HG02852 (cell line): ENCODE measurements around the gene TENT4A.
"Not testable (repeated sequence)": the region's sequence is repeated elsewhere in the genome, so short reads cannot be mapped to it uniquely, and the experiment has no call there.

Experiments used
- ATAC-seq: cut with Tn5 transposase; IDR thresholded peaks from one replicate; pipeline ENCODE4 v1.9.1; 2021; ENCODE audit warnings: mild to moderate bottlenecking, moderate library complexity; ENCODE audit not compliant: unreplicated experiment

The TENT4A gene

DNA sequence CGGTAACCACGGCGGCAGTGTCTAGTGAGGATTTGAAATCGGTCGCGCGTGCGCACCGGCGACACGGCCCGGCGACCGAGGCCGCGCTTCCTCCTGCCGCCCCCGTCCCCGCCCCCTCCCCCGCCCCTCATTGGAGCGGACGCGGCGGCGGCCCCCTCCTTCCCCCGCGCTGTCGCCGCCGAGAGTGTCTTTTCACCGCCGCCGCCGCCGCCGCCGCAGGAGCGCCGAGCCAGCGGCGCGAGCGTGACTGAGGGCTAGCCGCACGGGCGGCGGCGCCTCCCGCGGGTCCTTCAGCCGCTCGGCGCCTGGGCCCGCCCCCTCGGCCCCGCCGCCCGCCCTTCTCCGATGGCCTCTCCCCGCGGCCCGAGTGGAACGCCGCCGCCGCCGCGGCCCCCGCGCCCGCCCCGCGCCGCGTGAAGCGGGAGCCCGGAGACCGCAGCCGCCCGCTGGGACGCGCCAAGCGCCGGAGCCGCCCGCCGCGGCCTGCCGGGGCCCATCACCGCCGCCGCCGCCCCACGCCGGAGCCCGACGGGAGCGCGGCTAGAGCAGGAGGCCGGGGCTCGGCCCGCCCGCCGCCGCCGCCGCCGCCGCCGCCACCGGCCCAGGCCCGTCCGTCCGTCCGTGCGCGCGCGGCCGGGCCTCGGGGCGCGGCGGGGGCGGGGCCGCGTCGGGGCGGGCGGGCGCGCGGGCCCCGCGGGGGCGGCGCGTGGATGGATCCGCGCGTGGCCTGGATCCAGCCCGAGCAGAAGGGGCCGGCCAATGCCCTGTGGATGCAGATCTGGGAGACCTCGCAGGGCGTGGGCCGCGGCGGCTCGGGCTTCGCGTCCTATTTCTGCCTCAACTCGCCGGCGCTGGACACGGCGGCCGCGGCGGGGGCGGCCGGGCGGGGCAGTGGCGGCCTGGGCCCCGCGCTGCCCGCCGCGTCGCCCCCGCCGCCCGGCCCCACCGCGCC lies at the start of gene TENT4A:
Gene TENT4A (plus strand): TSS at position 159 of the 952 bp plus-strand sequence. CDS start 552 bp downstream, at position 711.
- peak; percentile 28 for ATAC-seq

DNA sequence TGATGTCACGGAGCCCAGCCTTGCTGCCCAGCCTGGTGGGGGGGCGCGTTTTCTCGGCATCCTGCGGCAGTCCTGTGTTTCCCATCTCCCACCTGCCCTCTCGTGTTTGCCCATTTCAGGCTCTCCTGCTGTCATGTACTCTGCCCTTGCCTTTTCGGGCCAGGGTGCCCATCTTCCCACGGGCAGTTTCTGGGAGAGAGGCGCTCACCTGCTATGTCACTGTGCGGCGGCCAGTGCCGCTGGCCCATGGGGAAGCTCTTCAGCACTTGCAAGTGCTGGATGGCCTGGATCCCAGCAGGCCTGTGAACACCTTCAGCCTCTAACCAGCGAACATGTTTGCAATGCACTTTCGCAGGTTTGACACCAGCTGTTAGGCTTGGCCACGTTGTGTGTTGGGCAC lies 46.5 kb upstream of the TENT4A start:
- no peak for ATAC-seq

- ATAC-seq = no peak
Observed at GRCh38 chr5:6667648-6668047, 45.6 kb upstream of the TENT4A start.

- ATAC-seq = not testable (repeated sequence)
Observed at GRCh38 chr5:6668717-6669116, 44.5 kb upstream of the TENT4A start.

- ATAC-seq = no peak
Observed at GRCh38 chr5:6673031-6673430, 40.2 kb upstream of the TENT4A start.

DNA sequence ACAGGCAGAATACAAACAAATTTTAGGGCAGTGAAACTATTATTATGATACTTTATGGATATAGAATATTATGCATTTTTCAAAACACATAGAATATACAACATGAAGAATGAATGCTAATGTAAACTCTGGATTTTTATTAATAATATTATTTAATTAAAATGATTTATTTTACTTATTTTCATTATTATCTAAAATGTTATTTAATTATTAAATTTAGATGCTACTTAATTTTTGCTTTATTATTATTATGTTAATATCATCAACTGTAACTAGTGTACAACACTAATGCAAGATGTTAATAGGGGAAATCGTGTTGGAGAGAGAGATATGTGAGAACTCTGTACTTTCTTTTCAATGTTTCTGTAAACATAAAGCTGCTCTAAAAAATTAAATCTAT lies 39.3 kb upstream of the TENT4A start:
- ATAC-seq = no peak

DNA sequence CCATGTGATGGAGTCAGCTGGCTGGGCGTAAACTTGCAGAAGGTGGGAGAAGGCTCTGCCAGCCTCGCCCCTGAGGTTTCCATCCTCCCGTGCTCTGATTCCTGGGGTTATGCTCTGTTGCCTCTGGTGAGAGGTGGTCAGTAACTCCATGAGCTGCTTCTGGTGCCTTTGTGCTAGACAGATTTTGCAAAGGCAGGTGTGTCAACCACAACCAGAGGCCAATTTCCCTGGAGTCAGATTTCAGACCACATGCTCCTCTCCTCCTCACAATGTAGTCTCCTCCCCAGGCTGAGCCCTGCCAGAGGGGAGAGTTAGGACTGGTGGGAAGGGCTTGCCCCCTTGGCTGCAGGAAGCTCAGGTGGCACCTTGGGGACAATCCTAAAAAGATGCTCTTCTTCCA lies 38.8 kb upstream of the TENT4A start:
- ATAC-seq = no peak

GRCh38 chr5:6674886-6675285 lies 38.3 kb upstream of the TENT4A start:
- no peak for ATAC-seq

DNA sequence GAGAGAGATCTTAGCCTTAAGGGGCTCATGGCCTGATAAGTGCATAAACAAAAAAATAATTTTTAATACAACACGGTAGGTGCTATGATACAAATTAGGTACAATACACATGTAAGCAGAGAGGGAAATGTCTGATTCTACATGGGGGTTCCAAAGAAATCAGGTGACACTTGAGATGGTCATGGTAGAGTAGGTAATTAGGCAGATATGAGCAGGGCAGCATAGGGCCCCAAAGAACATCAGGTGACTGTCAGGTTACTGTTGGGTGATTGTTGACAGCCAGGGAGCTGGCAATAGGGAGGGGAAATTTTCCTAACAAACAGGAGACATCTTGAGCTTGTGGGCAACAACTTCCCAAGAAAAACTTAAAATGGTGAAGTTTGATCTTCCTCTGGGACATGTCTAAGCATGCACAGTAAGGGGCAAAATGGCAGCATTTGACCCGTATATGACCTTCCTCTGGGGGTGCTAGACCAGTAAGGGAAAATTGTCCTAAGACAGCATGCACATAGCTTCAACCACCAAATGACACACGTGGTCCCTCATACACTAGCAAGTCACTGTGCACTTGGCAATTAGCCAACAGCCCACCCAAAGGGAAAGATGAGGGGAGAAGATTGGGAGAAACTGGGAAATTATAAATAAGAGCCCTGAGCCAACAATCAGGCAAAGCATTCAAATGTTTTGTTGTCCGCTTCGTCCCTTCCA lies 37.3 kb upstream of the TENT4A start:
- no peak for ATAC-seq

GRCh38 chr5:6676702-6677101 lies 36.5 kb upstream of the TENT4A start:
- ATAC-seq = no peak

GRCh38 chr5:6678385-6678784 lies 34.8 kb upstream of the TENT4A start:
- no peak for ATAC-seq

DNA sequence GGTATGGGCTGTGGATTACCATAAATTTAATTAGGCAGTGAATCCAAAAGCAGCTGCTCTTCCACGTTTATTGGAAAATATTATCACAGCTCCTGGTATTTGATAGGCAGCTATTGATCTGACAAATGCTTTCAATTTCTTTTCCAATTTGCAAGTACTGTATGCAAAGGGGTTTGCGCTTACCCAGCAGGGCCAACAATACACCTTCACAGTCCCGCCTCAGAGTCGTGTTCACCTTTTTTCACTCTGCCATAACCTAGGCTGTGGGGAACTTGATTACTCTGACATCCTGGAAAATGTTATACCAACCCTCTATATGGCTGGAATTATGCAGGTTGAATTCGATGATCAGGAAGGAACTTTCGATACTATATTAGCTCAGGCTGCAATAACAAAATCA lies 32.3 kb upstream of the TENT4A start:
- no peak for ATAC-seq

- no peak for ATAC-seq
Observed at GRCh38 chr5:6681682-6682081, 31.6 kb upstream of the TENT4A start.

DNA sequence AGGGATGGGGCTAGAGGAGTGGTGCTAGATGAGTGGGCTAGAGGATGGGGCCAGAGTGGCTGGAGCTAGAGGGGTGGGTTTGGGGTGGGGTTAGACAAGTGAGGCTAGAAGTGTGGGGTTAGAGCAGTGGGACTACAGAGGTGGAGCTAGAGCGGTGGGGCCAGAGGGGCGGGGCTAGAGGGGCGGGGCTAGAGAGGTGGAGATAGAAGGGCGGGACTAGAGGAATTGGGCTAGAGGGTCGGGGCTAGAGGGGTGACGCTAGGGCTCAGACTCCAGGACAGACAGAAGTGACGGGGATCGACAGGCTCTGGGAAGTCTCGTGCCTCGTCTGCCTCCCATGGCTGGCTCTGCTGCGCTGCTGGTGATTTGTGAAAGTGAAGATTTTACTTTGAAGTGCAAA lies 31.0 kb upstream of the TENT4A start:
- no peak for ATAC-seq

DNA sequence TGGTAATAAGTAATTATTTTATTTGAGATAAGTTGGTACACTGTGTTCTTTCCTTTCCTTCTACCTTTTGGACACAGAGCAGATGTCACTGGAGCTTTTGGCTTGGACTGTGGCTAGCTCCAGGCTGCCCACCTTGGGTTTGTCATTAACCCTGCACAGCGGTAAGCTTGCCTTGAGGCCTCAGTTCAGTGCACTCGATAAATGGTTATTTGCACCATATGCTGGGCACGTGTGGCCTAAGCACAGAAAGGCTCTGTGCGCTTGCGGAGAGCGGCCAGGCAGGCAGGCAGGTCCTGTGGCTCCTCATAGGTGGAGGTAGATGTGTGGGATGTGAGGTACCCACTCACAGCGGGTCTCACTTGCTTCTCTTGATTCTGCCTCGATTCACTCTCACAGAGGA lies 30.0 kb upstream of the TENT4A start:
- ATAC-seq = no peak

DNA sequence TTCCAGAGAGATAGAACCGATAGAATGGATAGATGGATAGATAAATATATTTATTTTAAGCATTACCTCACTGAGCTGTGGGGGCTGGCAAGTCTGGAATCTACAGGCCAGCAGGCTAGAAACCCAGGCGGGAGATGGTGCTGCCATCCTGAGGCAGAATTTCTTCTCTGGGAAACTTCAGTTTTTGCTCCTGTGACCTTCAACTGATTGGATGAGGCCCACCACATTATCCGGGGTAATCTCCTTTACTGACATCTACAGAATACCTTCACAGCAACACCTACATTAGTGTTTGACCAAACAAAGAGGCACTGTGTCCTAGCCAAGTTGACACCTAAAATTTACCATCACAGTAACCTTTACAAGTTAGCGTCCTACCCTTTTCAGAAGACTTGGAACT lies 29.2 kb upstream of the TENT4A start:
- no peak for ATAC-seq

DNA sequence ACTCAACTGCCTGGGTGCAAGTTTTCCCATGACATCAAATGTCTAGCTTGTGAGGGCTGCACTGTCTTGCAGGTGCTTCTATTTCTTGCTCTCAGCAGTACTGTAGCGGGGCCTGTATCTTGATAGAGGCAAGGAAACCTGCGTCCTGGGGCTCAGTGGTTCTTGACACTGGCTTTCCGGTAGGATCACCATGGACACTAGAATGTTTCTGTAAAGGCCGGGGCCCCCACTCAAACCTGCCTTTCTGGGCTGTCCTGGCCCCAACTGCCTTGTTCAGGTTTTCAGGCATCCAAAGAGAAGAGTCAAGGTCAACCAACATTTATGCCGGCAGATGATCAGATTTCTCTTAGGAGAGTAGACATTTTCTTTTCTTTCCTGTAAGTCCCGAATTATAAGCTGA lies 26.7 kb upstream of the TENT4A start:
- ATAC-seq = no peak

DNA sequence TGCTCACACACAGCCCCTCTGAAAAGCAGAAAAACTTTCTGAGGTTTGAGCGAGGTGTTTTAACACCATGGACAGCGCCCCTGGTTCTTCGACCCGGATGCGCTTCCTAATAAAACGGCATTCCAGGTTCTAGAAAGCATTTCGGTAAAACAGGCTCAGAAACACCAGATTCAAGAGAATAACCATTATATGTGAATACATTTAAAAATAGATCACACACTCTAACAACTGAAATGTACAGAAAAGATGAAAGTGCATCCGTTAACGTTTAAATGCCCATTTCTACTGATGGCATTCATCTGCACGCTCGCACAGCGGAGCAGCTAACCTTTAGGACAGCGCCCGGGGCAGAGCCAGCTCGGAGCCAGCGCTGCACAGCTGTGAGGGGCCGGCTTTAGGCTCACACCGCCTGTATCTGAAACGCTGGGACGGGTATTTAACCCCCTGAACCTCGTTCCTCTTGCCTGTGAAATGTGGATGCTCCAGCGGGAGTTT lies 26.3 kb upstream of the TENT4A start:
- ATAC-seq = no peak

DNA sequence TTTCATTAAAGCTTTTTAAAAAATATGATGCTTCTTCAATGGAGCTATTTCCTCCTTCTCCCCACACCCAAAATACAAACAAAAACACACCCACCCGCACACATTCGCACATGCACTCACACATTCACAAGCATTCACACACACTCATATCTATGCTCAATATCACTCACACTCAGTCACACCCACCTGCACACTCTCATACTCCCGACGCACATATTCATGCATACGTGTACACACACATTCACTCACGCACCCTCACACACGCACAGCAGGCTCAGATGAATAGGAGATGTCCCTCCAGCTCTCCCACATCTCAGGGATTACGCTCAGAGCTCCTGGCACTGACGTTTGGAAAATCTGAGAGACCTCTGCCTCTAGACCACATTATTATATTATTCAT lies 25.7 kb upstream of the TENT4A start:
- ATAC-seq = no peak

- ATAC-seq = no peak
Observed at GRCh38 chr5:6692906-6693305, 20.3 kb upstream of the TENT4A start.

DNA sequence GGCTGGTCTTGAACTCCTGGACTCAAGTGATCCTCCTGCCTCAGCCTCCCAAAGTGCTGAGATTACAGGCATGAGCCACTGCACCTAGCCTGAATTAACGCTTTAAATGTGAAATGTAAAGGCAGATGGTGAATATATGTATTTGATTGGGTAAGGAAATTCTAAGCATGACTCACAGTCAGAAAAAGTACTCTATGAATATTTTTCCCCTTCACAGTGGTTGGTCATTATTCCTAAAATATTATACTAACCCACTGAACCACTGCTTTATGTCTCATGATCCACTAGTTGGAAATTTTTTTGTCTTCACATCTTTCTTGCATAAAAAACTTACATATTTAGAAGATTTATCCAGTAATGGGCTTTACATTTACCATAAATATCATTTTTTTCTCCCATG lies 14.5 kb upstream of the TENT4A start:
- no peak for ATAC-seq

DNA sequence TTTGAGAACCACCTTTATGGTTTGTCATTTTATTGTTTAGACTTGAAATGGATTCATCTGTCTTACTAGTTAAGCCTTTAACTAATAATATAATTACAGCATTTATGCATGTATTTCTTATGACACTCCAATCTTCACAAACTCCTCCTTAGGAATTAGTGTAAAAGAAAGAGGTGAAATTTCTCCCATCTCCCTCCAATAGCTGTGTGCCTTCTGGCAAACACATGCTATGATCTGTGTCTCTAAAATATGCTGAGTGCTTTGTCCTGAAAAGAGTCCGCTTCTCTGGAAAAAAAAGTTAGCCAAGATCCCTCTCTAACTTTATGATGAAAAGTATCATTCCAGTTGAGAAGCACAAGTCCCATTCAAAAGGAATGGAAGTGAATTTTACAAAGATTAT lies 13.9 kb upstream of the TENT4A start:
- ATAC-seq = no peak
